HepG2 (cell line): ENCODE results near the gene DUSP16. TPM values are rescaled to one million over a fixed set of nuclear protein-coding genes. Genes with fewer than 3 reads are reported as not detected.

ENCODE experiments used
- DMAP1 ChIP-seq: IDR thresholded peaks from 2 replicates; pipeline ENCODE4 v1.6.1; 2016
- DPF2 ChIP-seq: sonication (generic); formaldehyde crosslinking; IDR thresholded peaks from 2 replicates; pipeline ENCODE4 v1.4.0; 2020; ENCODE audit warnings: mild to moderate bottlenecking, low read depth, missing genetic modification reagents, borderline replicate concordance
- HMG20A ChIP-seq: IDR thresholded peaks from 2 replicates; pipeline ENCODE4 v1.6.1; 2016; ENCODE audit warnings: borderline replicate concordance
- PATZ1 ChIP-seq: sonication (generic); formaldehyde crosslinking; IDR thresholded peaks from 2 replicates; pipeline ENCODE4 v1.4.0; 2020; ENCODE audit warnings: missing genetic modification reagents
- RXRB ChIP-seq: IDR thresholded peaks from 2 replicates; pipeline ENCODE4 v1.6.1; 2016; ENCODE audit warnings: borderline replicate concordance, missing genetic modification reagents, missing compliant biosample characterization
- XBP1 ChIP-seq: sonication (generic); formaldehyde crosslinking; IDR thresholded peaks from 2 replicates; pipeline ENCODE4 v1.5.0; 2020; ENCODE audit warnings: missing genetic modification reagents
- ZNF276 ChIP-seq: sonication (generic); formaldehyde crosslinking; IDR thresholded peaks from 2 replicates; pipeline ENCODE4 v1.4.0; 2020; ENCODE audit warnings: mild to moderate bottlenecking, low read depth, missing genetic modification reagents
- ZNF292 ChIP-seq: sonication (generic); formaldehyde crosslinking; IDR thresholded peaks from 2 replicates; pipeline ENCODE4 v1.8.1; 2022; ENCODE audit warnings: mild to moderate bottlenecking, low read depth, missing genetic modification reagents, borderline replicate concordance
- ZNF343 ChIP-seq: sonication (generic); formaldehyde crosslinking; IDR thresholded peaks from 2 replicates; pipeline ENCODE4 v1.4.0; 2020; ENCODE audit warnings: mild to moderate bottlenecking, missing genetic modification reagents
- ZNF510 ChIP-seq: sonication (generic); formaldehyde crosslinking; IDR thresholded peaks from 2 replicates; pipeline ENCODE4 v1.4.0; 2020; ENCODE audit warnings: low read depth, mild to moderate bottlenecking, missing genetic modification reagents
- ZSCAN31 ChIP-seq: sonication (generic); formaldehyde crosslinking; IDR thresholded peaks from 2 replicates; pipeline ENCODE4 v1.5.0; 2020; ENCODE audit warnings: low read depth, mild to moderate bottlenecking, missing genetic modification reagents
- polyA plus RNA-seq, 8 experiments: library from polyadenylated mRNA; depleted of rRNA in 3 of 8; stranded (reverse) in 7 of 8; unstranded in 1 of 8; fragments of >200 nt; fragmentation: Illumina TruSeq in 4 of 8; extraction: Trizol in 4 of 8; gene quantifications; 2 replicates each; pipeline versions ENCODE4 v1.2.1 to v1.2.3, GENCODE V29; 2011 to 2016; ENCODE audit warnings: low read depth in 4 of 8, missing spikeins in 1 of 8, mixed read lengths in 1 of 8; ENCODE audit not compliant: insufficient read depth in 1 of 8
- total RNA-seq, 5 experiments: library from RNA; depleted of rRNA; stranded (reverse); fragments of >200 nt; fragmentation: Illumina TruSeq; extraction: Trizol; gene quantifications; 2 replicates each; pipeline ENCODE4 v1.2.3, GENCODE V29; 2016; ENCODE audit warnings: low read depth in 1 of 5
- TF ChIP-seq, protein P1 (sequence below): sonication (generic); formaldehyde crosslinking; IDR thresholded peaks from 2 replicates; pipeline ENCODE4 v1.5.0; 2020; ENCODE audit warnings: missing genetic modification reagents
- TF ChIP-seq, protein P2 (sequence below): IDR thresholded peaks from 2 replicates; pipeline ENCODE4 v1.6.1; 2016; ENCODE audit warnings: low read depth, missing genetic modification reagents, missing compliant biosample characterization
- TF ChIP-seq, protein P3 (sequence below), 2 experiments: sonication (generic) in 1 of 2; formaldehyde crosslinking in 1 of 2; IDR thresholded peaks; 2 replicates each; pipeline versions ENCODE4 v1.4.0 to v1.6.1; 2016 to 2020; ENCODE audit warnings: borderline replicate concordance in 1 of 2, low read depth in 1 of 2, mild to moderate bottlenecking in 1 of 2, missing genetic modification reagents in 1 of 2

Gene DUSP16
- total and polyA plus RNA-seq, 2 of the 13 experiments (the other 11 are each of a cell fraction or from before 2014, with no cell fraction given) = 45.7 to 46.6 TPM

DNA sequence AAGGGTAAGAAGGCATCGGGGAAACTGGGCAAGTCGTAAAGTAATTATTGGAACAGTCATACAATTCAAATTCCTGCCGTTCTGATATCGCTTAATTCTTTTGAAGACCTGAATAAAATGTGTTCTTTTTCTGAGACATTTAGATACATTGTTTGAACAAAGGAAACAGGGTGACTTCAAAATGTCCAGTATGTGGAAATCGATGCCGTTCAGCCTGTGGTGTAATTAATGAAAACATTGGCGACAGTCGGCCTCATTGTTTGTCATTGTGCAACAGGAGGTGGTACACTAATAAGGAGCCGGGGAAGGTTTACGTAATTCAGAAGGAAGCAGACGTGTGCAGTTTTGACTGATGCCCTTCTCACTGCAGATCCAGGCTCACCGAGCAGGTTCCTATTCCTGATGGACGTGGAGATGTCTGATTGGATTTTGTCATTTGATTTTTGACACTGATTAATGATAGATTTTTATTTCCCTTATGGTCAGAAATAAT, 113.1 kb downstream of the DUSP16 start (continued):
- TF ChIP-seq, protein P1, sequence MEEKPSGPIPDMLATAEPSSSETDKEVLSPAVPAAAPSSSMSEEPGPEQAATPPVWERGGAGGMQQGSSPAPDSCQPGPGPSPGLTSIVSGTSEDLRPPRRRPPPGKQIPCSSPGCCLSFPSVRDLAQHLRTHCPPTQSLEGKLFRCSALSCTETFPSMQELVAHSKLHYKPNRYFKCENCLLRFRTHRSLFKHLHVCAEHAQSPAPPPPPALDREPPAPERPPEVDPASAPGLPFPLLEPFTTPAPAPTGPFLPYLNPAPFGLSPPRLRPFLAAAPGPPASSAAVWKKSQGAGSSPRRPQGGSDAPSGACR (CRISPR knock-in tag) = peak; percentile 46; the same call in 1 of the 2 replicates
- peak; percentile 91 for TF ChIP-seq HMG20A (CRISPR knock-in tag)
- peak; percentile 83 for TF ChIP-seq RXRB (CRISPR knock-in tag)
- TF ChIP-seq ZSCAN31 (CRISPR knock-in tag) = peak; percentile 29; the same call in 1 of the 2 replicates
- no peak for TF ChIP-seq ZNF276
- no peak for TF ChIP-seq XBP1 (CRISPR knock-in tag)
- peak; percentile 62; the same call in 1 of the 2 replicates for TF ChIP-seq PATZ1 (CRISPR knock-in tag)
- TF ChIP-seq DMAP1 (CRISPR knock-in tag) = peak; percentile 45; the same call in 1 of the 2 replicates
- peak; percentile 16; the same call in 1 of the 2 replicates for TF ChIP-seq ZNF343
- TF ChIP-seq, protein P2, sequence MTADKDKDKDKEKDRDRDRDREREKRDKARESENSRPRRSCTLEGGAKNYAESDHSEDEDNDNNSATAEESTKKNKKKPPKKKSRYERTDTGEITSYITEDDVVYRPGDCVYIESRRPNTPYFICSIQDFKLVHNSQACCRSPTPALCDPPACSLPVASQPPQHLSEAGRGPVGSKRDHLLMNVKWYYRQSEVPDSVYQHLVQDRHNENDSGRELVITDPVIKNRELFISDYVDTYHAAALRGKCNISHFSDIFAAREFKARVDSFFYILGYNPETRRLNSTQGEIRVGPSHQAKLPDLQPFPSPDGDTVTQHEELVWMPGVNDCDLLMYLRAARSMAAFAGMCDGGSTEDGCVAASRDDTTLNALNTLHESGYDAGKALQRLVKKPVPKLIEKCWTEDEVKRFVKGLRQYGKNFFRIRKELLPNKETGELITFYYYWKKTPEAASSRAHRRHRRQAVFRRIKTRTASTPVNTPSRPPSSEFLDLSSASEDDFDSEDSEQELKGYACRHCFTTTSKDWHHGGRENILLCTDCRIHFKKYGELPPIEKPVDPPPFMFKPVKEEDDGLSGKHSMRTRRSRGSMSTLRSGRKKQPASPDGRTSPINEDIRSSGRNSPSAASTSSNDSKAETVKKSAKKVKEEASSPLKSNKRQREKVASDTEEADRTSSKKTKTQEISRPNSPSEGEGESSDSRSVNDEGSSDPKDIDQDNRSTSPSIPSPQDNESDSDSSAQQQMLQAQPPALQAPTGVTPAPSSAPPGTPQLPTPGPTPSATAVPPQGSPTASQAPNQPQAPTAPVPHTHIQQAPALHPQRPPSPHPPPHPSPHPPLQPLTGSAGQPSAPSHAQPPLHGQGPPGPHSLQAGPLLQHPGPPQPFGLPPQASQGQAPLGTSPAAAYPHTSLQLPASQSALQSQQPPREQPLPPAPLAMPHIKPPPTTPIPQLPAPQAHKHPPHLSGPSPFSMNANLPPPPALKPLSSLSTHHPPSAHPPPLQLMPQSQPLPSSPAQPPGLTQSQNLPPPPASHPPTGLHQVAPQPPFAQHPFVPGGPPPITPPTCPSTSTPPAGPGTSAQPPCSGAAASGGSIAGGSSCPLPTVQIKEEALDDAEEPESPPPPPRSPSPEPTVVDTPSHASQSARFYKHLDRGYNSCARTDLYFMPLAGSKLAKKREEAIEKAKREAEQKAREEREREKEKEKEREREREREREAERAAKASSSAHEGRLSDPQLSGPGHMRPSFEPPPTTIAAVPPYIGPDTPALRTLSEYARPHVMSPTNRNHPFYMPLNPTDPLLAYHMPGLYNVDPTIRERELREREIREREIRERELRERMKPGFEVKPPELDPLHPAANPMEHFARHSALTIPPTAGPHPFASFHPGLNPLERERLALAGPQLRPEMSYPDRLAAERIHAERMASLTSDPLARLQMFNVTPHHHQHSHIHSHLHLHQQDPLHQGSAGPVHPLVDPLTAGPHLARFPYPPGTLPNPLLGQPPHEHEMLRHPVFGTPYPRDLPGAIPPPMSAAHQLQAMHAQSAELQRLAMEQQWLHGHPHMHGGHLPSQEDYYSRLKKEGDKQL (CRISPR knock-in tag) = peak; percentile 74; the same call in 1 of the 2 replicates
- TF ChIP-seq, protein P3, sequence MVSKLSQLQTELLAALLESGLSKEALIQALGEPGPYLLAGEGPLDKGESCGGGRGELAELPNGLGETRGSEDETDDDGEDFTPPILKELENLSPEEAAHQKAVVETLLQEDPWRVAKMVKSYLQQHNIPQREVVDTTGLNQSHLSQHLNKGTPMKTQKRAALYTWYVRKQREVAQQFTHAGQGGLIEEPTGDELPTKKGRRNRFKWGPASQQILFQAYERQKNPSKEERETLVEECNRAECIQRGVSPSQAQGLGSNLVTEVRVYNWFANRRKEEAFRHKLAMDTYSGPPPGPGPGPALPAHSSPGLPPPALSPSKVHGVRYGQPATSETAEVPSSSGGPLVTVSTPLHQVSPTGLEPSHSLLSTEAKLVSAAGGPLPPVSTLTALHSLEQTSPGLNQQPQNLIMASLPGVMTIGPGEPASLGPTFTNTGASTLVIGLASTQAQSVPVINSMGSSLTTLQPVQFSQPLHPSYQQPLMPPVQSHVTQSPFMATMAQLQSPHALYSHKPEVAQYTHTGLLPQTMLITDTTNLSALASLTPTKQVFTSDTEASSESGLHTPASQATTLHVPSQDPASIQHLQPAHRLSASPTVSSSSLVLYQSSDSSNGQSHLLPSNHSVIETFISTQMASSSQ (IDR thresholded peaks at IDR 0.05; ENCODE audit: low read depth) = peak; percentile 70
- TF ChIP-seq, protein P3 (CRISPR knock-in tag; IDR thresholded peaks at IDR 0.05; ENCODE audit: borderline replicate concordance) = peak; percentile 58; the same call in 1 of the 2 replicates
- peak; percentile 92 for TF ChIP-seq DPF2 (CRISPR knock-in tag)
- TF ChIP-seq ZNF510 = no peak
- TF ChIP-seq ZNF292 = peak; percentile 51; the same call in 1 of the 2 replicates
